ENCODE results near the gene TRIO.

The TRIO gene

GRCh38 chr5:14464096-14464495, 321.0 kb downstream of the TRIO start:
- no peak; the same call in 2 of the 3 replicates for ATAC-seq
- TF ChIP-seq ZC3H10 (CRISPR knock-in tag; IDR thresholded peaks at IDR 0.05), result no peak
- TF ChIP-seq ZNF70 (CRISPR knock-in tag; IDR thresholded peaks at IDR 0.05), result no peak
- no peak for TF ChIP-seq GLIS3 (CRISPR knock-in tag; IDR thresholded peaks at IDR 0.05)
- TF ChIP-seq CSDC2 (CRISPR knock-in tag; IDR thresholded peaks at IDR 0.05), result no peak
- no peak for TF ChIP-seq CSRNP3 (CRISPR knock-in tag; IDR thresholded peaks at IDR 0.05)
- no peak for TF ChIP-seq TCF4 (CRISPR knock-in tag; IDR thresholded peaks at IDR 0.05; ENCODE audit: borderline replicate concordance)
- TF ChIP-seq ZNF8 (CRISPR knock-in tag; IDR thresholded peaks at IDR 0.05), result no peak
- TF ChIP-seq PPARA (CRISPR knock-in tag; IDR thresholded peaks at IDR 0.05; ENCODE audit: borderline replicate concordance), result no peak
- TF ChIP-seq ZFP30 (CRISPR knock-in tag; IDR thresholded peaks at IDR 0.05), result no peak
- no peak for TF ChIP-seq TSHZ2 (CRISPR knock-in tag; IDR thresholded peaks at IDR 0.05)

- TF ChIP-seq BACH2 (CRISPR knock-in tag; IDR thresholded peaks at IDR 0.05; ENCODE audit: borderline replicate concordance) (no peak), ZC3H10 (CRISPR knock-in tag; IDR thresholded peaks at IDR 0.05) (no peak), ISL1 (CRISPR knock-in tag; IDR thresholded peaks at IDR 0.05) (no peak), PATZ1 (CRISPR knock-in tag; IDR thresholded peaks at IDR 0.05; ENCODE audit: borderline replicate concordance) (no peak), CSDC2 (CRISPR knock-in tag; IDR thresholded peaks at IDR 0.05) (no peak), ZFP30 (CRISPR knock-in tag; IDR thresholded peaks at IDR 0.05) (no peak), ESRRG (CRISPR knock-in tag; IDR thresholded peaks at IDR 0.05) (no peak), ZNF8 (CRISPR knock-in tag; IDR thresholded peaks at IDR 0.05) (no peak), RARB (CRISPR knock-in tag; IDR thresholded peaks at IDR 0.05) (no peak), SNAI2 (CRISPR knock-in tag; IDR thresholded peaks at IDR 0.05) (no peak), GLIS3 (CRISPR knock-in tag; IDR thresholded peaks at IDR 0.05) (no peak), CREB5 (CRISPR knock-in tag; IDR thresholded peaks at IDR 0.05; ENCODE audit: low read depth) (no peak), ZNF565 (CRISPR knock-in tag; conservative IDR thresholded peaks at IDR 0.05; ENCODE audit: low read depth) (no peak), TOX (CRISPR knock-in tag; IDR thresholded peaks at IDR 0.05; ENCODE audit: borderline replicate concordance) (no peak), TCF4 (CRISPR knock-in tag; IDR thresholded peaks at IDR 0.05; ENCODE audit: borderline replicate concordance) (no peak), ARNTL (CRISPR knock-in tag; IDR thresholded peaks at IDR 0.05; ENCODE audit: borderline replicate concordance, low read depth) (no peak)
- ATAC-seq, result no peak
Measured at GRCh38 chr5:14464671-14465070, 321.5 kb downstream of the TRIO start.

- ATAC-seq, result no peak
- TF ChIP-seq TSHZ2 (CRISPR knock-in tag; IDR thresholded peaks at IDR 0.05), result no peak
- TF ChIP-seq TOX (CRISPR knock-in tag; IDR thresholded peaks at IDR 0.05; ENCODE audit: borderline replicate concordance), result no peak
- no peak for TF ChIP-seq PATZ1 (CRISPR knock-in tag; IDR thresholded peaks at IDR 0.05; ENCODE audit: borderline replicate concordance)
- no peak for TF ChIP-seq ESRRG (CRISPR knock-in tag; IDR thresholded peaks at IDR 0.05)
- no peak for TF ChIP-seq ARNTL (CRISPR knock-in tag; IDR thresholded peaks at IDR 0.05; ENCODE audit: borderline replicate concordance, low read depth)
- no peak for TF ChIP-seq ZFP30 (CRISPR knock-in tag; IDR thresholded peaks at IDR 0.05)
- no peak for TF ChIP-seq POU6F1 (CRISPR knock-in tag; IDR thresholded peaks at IDR 0.05; ENCODE audit: borderline replicate concordance, low read depth)
- no peak for TF ChIP-seq ISL1 (CRISPR knock-in tag; IDR thresholded peaks at IDR 0.05)
- TF ChIP-seq RARB (CRISPR knock-in tag; IDR thresholded peaks at IDR 0.05), result no peak
- no peak for TF ChIP-seq ZNF565 (CRISPR knock-in tag; conservative IDR thresholded peaks at IDR 0.05; ENCODE audit: low read depth)
- TF ChIP-seq ZNF70 (CRISPR knock-in tag; IDR thresholded peaks at IDR 0.05), result no peak
- TF ChIP-seq CREB5 (CRISPR knock-in tag; IDR thresholded peaks at IDR 0.05; ENCODE audit: low read depth), result no peak
Measured at GRCh38 chr5:14465116-14465515, 322.0 kb downstream of the TRIO start.
